ELF-1 (cell line): ENCODE measurements around the gene FOXO3B.
"Not testable (repeated sequence)": the region's sequence is repeated elsewhere in the genome, so short reads cannot be mapped to it uniquely, and the experiment has no call there.

Experiments
- DNase-seq: peaks from one replicate; pipeline ENCODE4 v3.0.0-alpha.2; 2016; ENCODE audit warnings: low read depth, low spot score

FOXO3B gene

DNA sequence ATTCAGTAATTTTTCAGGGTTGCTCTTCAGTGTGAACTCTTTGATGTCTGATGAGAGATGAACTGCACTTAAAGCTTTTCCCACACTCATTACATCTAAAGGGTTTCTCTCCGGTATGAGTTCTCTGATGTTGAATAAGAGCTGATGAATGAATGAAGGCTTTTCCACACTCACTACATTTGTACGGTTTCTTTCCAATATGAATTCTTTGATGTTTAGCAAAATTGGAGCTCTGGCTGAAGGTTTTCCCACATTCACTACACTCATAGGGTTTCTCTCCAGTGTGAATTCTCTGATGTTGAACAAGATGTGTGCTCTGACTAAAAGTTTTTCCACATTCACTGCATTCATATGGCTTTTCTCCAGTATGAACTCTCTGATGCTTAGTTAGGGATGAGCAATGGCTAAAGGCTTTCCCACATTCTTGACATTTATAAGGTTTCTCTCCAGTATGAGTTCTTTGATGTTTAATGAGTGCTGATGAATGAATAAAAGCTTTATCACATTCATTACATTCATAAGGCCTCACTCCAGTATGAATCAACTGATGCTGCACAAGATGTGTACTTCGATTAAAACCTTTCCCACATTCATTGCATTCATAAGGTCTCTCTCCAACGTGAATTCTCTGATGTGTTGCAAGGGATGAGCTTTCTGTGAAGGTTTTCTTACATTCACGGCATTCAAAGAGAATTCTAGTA lies 20.0 kb downstream of the FOXO3B start:
- not testable (repeated sequence) for DNase-seq

DNA sequence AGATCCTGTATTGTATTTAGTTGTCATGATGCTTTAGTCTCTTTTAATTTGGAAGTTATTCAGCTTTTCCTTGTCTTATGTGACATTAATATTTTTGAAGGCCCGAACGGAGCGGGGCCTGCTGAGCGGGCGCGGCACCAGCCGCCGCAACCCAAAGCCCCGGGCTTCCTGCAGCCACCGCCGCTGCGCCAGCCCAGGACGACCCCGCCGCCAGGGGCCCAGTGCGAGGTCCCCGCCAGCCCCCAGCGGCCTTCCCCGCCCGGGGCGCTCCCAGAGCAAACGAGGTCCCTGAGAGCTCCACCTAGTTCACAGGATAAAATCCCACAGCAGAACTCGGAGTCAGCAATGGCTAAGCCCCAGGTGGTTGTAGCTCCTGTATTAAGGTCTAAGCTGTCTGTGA lies 32.0 kb downstream of the FOXO3B start:
- not testable (repeated sequence) for DNase-seq

DNA sequence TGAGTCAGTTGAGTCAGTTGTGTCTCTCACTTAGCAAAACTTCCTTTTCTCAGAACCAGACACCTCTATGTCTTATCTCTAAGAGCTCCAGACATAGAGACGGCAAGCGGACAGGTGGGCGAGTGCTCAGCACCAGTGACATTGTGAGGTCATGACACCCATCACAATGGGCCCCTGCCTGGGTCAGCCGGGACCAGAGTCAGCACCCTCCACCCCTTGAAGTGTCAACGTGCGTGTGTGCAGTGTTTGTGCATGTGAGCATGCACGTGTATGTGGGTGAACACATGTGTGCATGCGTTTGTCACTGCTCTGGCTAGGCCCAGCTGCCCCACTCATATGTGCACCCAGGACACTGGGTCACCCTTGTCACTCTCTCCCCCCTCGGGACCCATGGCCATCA lies 37.8 kb downstream of the FOXO3B start, which contains the start of gene TBC1D28:
Gene TBC1D28, minus strand, starts transcription at position 101 of the 400 bp plus-strand sequence. CDS start 3,039 bp downstream, outside the sequence.
- DNase-seq, result not testable (repeated sequence)

DNA sequence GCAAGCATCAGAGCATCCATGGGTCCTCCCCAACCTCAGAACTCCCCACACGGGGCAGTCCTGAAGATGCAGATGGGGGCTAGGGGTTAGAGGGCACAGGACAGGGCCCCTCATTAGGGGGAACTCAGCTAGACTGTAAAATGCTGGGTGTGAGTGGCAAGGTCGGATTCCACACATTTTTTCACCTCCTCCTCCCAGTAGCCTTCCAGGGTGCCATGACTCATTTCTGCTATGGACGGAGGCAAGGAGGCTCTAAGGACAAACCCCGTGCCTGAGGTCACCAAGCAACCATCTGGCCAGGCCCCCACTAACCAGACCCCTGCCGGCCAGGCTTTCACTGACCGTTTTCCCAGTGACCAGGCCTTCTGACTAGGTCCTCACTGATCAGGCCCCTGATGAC lies 39.0 kb downstream of the FOXO3B start:
- peak; percentile 23 for DNase-seq

DNA sequence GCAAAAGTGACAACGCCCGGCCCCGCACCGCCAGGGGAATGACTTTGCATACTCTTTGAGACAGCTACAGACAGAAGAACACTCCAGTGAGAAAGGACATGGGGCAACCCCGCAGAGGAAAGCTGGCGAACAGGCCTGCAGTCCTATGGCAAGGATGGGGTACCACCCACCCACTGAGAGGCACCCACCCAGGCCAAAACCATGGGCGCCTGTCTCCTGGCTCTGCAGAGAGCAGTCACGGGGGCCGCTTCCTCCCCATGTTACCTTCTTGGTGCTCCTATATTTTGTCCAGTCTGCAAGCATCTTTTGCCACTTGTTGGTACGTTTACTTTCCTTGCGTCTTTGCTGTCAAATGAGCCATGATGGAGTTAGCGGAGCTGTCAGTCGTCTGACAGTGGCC lies 43.8 kb downstream of the FOXO3B start:
- DNase-seq, result not testable (repeated sequence)

DNA sequence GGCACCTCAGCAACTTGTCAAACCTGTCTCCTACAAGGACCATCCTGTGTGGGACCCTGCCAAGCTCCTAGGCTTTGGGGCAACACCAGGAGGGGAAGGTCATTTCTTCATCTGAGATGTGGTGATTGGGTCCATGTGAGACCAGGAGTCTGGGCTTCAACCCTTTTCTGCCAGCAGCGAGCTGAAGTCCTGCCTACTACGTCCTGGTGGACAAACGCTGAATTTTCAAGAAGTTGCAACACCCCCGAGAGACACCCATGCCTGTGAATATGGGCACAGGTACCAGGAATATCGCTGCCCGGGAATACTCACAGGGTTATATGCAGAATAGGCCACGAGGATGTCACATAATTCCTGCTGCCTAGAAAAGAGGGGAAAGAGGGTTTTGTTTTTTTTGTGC lies 45.9 kb downstream of the FOXO3B start:
- peak; percentile 14 for DNase-seq

DNA sequence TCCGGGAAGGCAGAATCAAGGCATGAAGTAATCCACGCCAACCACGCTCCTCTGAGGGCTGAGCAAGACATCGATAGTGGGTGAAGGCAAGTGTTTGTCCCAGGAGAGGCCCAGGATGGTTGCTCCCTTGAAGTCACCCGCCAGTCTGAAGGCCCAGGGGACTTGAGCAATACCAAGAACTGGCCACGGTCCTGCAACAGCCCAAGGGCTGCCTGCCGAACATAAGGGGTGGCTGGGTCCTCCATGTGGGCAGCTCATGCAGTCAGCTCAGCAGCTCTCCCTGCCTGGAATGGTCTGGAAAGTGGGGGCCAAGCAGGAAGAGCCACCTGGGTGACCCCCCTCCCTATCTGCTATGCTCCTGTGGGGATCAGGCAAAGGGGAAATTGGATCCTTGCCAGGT lies 46.3 kb downstream of the FOXO3B start:
- DNase-seq, result not testable (repeated sequence)

DNA sequence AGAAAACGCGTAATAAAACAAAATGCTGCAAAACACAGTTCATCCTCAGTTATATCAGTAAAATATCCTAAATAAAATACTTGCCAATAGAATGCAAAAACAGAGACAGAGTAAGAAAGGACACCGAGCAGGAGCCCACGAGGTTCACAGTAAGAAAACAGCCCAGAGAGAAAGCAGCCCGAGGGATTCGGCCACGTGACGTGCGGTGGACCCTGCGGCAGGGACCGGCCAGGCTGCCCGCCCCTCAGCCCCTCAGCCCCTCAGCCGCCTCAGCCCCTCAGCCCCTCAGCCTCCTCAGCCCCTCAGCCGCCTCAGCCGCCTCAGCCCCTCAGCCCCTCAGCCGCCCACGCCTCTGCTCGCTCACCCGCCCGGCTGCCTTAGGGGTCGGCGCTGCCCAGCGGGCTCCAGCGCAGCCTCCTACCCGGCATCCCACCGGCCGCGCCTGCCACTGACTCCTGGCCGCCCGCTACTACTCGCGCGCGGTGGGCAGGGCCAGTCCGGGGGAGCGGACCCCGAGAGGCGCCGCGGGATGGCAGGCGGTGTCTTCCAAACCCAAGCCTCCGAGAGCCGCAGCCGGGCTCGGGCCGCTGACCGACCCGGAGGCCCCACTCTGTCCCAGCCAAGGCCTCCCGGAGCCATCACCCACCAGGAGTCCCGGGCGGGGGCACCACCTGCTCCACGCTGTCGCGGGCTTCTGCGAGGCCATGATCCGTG lies 47.4 kb downstream of the FOXO3B start:
- peak; percentile 28 for DNase-seq
